Retinal pigment epithelial cell (primary cell): ENCODE results near the gene PPP4R2.

ENCODE experiments used
- DNase-seq: peaks from one replicate; pipeline ENCODE4 v3.0.0-alpha.2; 2010; ENCODE audit warnings: low read depth
- H3K4me3 ChIP-seq: 2 replicates; pipeline ENCODE4 v1.5.1; 2011; ENCODE audit warnings: mild to moderate bottlenecking, low read length, control low read depth, moderate library complexity
- TF ChIP-seq, protein P1 (sequence below): conservative IDR thresholded peaks from 2 replicates; pipeline ENCODE4 v1.5.1; 2011; ENCODE audit warnings: low read depth, low read length, control low read depth, inconsistent platforms

PPP4R2 gene

DNA sequence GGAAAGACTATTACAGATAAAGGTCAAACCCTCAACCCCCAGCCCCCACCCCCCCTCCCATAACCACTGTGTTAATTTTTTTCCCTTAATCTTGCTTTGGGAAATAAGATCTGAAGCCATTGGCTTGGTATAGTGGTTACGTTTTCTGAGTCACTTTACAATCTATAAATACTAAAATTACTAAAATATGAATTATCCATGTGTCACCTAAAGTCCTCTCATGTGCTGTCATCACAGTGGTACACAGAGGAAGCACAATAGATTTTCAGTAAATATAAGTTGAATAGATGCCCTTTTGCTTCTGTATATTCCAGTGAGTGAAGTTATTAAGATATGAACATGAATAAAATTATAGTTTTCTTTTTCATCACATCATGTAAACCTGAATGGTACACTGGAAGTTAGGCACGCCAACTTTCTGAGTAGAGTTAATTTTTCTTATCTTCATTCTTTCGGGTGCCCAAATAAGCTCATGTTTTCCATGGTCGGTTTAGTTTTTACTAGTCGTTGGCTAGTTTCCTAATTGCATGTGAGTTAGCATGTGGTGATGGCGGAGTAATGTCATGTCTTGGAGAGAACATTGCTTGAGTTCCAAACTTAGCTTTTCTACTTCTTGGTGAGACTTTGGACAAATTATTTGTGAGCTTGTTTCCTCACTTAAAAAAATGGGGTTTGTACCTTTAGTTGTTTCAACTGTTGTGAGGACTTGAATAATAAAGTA lies 11.5 kb downstream of the PPP4R2 start:
- no peak for DNase-seq
- no peak overlapping the region for H3K4me3 ChIP-seq
- TF ChIP-seq, protein P1, sequence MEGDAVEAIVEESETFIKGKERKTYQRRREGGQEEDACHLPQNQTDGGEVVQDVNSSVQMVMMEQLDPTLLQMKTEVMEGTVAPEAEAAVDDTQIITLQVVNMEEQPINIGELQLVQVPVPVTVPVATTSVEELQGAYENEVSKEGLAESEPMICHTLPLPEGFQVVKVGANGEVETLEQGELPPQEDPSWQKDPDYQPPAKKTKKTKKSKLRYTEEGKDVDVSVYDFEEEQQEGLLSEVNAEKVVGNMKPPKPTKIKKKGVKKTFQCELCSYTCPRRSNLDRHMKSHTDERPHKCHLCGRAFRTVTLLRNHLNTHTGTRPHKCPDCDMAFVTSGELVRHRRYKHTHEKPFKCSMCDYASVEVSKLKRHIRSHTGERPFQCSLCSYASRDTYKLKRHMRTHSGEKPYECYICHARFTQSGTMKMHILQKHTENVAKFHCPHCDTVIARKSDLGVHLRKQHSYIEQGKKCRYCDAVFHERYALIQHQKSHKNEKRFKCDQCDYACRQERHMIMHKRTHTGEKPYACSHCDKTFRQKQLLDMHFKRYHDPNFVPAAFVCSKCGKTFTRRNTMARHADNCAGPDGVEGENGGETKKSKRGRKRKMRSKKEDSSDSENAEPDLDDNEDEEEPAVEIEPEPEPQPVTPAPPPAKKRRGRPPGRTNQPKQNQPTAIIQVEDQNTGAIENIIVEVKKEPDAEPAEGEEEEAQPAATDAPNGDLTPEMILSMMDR = no peak

DNA sequence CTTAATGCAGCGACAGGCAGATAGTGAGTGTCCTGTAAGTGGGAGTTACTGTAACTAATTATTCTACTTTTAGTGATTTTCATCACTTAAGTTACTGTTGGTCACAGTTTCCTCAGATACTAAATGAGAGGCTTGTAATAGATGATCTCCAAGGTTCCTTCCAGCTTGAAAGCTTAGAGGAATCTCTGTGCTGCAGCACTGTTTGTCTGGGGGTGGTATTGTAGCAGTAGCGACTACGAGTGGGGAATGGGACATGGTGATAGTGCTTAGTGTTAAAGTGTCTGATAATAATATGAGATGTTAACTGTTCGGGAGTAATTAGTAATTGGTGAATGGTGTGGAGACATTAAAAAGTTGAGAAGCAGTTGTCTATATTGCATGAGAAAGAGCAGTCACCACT lies 12.4 kb downstream of the PPP4R2 start:
- no peak for DNase-seq
- TF ChIP-seq, protein P1 = no peak
- no peak overlapping the region for H3K4me3 ChIP-seq

- TF ChIP-seq, protein P1 = no peak
- no peak for DNase-seq
- no peak overlapping the region for H3K4me3 ChIP-seq
Measured at GRCh38 chr3:73009750-73010149, 13.1 kb downstream of the PPP4R2 start.

- no peak overlapping the region for H3K4me3 ChIP-seq
- TF ChIP-seq, protein P1 = no peak
- DNase-seq = no peak
Measured at GRCh38 chr3:73010158-73010557, 13.5 kb downstream of the PPP4R2 start.

- TF ChIP-seq, protein P1 = no peak
- no peak overlapping the region for H3K4me3 ChIP-seq
- DNase-seq = no peak
Measured at GRCh38 chr3:73018298-73018697, 21.7 kb downstream of the PPP4R2 start.

DNA sequence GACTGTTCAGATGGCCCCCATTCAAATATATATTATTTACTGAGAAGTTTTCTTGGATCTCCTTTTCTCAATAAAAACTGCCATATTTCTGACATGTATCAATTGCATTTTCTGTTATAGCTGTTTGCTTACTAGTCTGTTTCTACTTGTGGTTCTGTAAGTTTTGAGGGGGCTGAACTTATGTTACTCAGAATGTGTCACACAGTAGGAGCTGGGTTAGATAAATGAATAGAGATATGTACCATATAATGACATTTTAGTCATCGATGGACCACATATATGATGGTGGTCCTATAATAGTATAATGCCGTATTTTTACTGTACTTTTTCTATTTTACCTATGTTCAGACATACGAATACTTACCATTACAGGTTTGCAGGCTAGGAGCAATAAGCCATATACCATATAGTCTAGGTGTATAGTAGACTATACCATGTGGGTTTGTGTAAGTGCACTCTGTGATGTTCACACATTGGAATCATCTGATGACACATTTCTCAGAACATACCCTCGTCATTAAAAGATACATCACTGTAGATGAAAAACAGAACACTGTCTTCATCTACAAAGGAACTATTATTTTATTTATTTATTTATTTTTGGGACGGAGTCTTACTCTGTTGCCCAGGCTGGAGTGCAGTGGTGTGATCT lies 22.3 kb downstream of the PPP4R2 start:
- TF ChIP-seq, protein P1 = no peak
- H3K4me3 ChIP-seq = no peak overlapping the region
- no peak for DNase-seq

- no peak for DNase-seq
- TF ChIP-seq, protein P1 = no peak
- H3K4me3 ChIP-seq = no peak overlapping the region
Measured at GRCh38 chr3:73021301-73021835, 24.8 kb downstream of the PPP4R2 start.
